Trophoblast cell (in vitro differentiated cells and primary cell): ENCODE data around the gene PANX3.

ENCODE experiments used
- DNase-seq, 2 donors: peaks; one replicate each; pipeline ENCODE4 v3.0.0-alpha.2; 2016
- H2AFZ ChIP-seq: 2 replicates; pipeline ENCODE4 v1.6.1; 2013; ENCODE audit warnings: low read length, moderate library complexity, mild to moderate bottlenecking; ENCODE audit not compliant: insufficient read depth, poor library complexity
- H2AK5ac ChIP-seq: 2 replicates; pipeline ENCODE4 v1.6.1; 2013; ENCODE audit warnings: mild to moderate bottlenecking, low read length
- H2BK120ac ChIP-seq: 2 replicates; pipeline ENCODE4 v1.6.1; 2013; ENCODE audit warnings: low read length, mild to moderate bottlenecking, moderate library complexity; ENCODE audit not compliant: insufficient read depth, poor library complexity
- H2BK12ac ChIP-seq: 2 replicates; pipeline ENCODE4 v1.6.1; 2013; ENCODE audit warnings: mild to moderate bottlenecking, low read length, moderate library complexity
- H2BK5ac ChIP-seq: 2 replicates; pipeline ENCODE4 v1.6.1; 2013; ENCODE audit warnings: low read length, low read depth, moderate library complexity, mild to moderate bottlenecking; ENCODE audit not compliant: poor library complexity
- H3K14ac ChIP-seq: 2 replicates; pipeline ENCODE4 v1.6.1; 2013; ENCODE audit warnings: mild to moderate bottlenecking, low read length
- H3K18ac ChIP-seq: 2 replicates; pipeline ENCODE4 v1.6.1; 2013; ENCODE audit warnings: mild to moderate bottlenecking, low read length
- H3K23ac ChIP-seq: 2 replicates; pipeline ENCODE4 v1.6.1; 2013; ENCODE audit warnings: low read length
- H3K27ac ChIP-seq: 2 replicates; pipeline ENCODE4 v1.5.1; 2013; ENCODE audit warnings: low read depth, mild to moderate bottlenecking, inconsistent platforms, low read length, moderate library complexity
- H3K27me3 ChIP-seq: 2 replicates; pipeline ENCODE4 v1.6.1; 2013; ENCODE audit warnings: inconsistent platforms, mild to moderate bottlenecking, low read length, moderate library complexity; ENCODE audit not compliant: insufficient read depth
- H3K36me3 ChIP-seq, 2 experiments: 1 replicate in 1 of 2; 2 replicates in 1 of 2; pipeline ENCODE4 v1.6.1; 2013; ENCODE audit warnings: low read length in 2 of 2, mild to moderate bottlenecking in 2 of 2, moderate library complexity in 1 of 2; ENCODE audit not compliant: insufficient read depth in 2 of 2, control insufficient read depth in 1 of 2
- H3K4ac ChIP-seq: 2 replicates; pipeline ENCODE4 v1.6.1; 2013; ENCODE audit warnings: low read depth, mild to moderate bottlenecking, low read length, moderate library complexity
- H3K4me1 ChIP-seq, 2 experiments: 1 replicate in 1 of 2; 2 replicates in 1 of 2; pipeline ENCODE4 v1.6.1; 2013; ENCODE audit warnings: low read length in 2 of 2, mild to moderate bottlenecking in 2 of 2, moderate library complexity in 1 of 2; ENCODE audit not compliant: insufficient read depth in 2 of 2, control insufficient read depth in 1 of 2
- H3K4me2 ChIP-seq: 2 replicates; pipeline ENCODE4 v1.6.1; 2013; ENCODE audit warnings: inconsistent platforms, mild to moderate bottlenecking, low read length, moderate library complexity
- H3K4me3 ChIP-seq: 2 replicates; pipeline ENCODE4 v1.5.1; 2013; ENCODE audit warnings: mild to moderate bottlenecking, low read depth, low read length, inconsistent platforms
- H3K79me1 ChIP-seq: one replicate; pipeline ENCODE4 v1.6.1; 2013; ENCODE audit warnings: low read length
- H3K79me2 ChIP-seq: 2 replicates; pipeline ENCODE4 v1.6.1; 2013; ENCODE audit warnings: low read length, mild to moderate bottlenecking; ENCODE audit not compliant: control insufficient read depth, insufficient read depth, poor library complexity
- H3K9ac ChIP-seq: 2 replicates; pipeline ENCODE4 v1.6.1; 2013; ENCODE audit warnings: mild to moderate bottlenecking, low read length
- H3K9me3 ChIP-seq: 2 replicates; pipeline ENCODE4 v1.6.1; 2013; ENCODE audit warnings: low read depth, mild to moderate bottlenecking, control low read depth, inconsistent platforms, low read length; ENCODE audit not compliant: insufficient read depth
- H4K12ac ChIP-seq: 2 replicates; pipeline ENCODE4 v1.6.1; 2013; ENCODE audit warnings: low read depth, mild to moderate bottlenecking, low read length, moderate library complexity
- H4K8ac ChIP-seq: 2 replicates; pipeline ENCODE4 v1.6.1; 2013; ENCODE audit warnings: low read depth, mild to moderate bottlenecking, low read length, moderate library complexity
- H4K91ac ChIP-seq: one replicate; pipeline ENCODE4 v1.6.1; 2013; ENCODE audit warnings: low read depth, mild to moderate bottlenecking, low read length, moderate library complexity
- WGBS: extraction: QIAGEN DNeasy Blood & Tissue Kit; methylation state at CpG from one replicate; pipeline ENCODE4 v1.1.7; 2013; ENCODE audit warnings: missing lambda C conversion rate; ENCODE audit not compliant: insufficient read length, insufficient coverage; ENCODE audit errors: extremely low coverage; 5-methylcytosine and 5-hydroxymethylcytosine counted together

Gene PANX3

DNA sequence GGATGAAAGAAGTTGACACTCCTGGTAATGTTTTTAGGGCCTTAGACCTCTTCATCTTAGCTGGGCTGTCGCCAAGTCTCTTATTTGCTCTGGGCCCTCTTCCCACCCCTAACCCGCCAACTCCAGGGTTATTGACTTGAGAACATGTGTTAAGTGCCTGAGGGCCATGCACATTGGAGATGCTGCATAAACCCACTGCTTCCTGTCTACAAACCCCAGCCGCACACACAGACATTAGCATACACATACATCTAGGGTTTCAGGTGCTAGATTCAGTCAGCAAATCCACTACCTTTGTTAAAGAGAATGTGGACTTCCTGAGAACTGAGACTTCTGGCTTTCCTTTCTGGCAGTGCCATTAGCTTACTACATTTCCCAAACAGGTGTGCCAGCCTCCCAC, 817 bp downstream of the PANX3 start:
- Histone ChIP-seq H3K36me3 (no peaks in the 10 kb centered on the region), H2AFZ (no peak overlapping the region), H3K79me1 (no peaks in the 10 kb centered on the region), H4K91ac (no peak overlapping the region), H3K14ac (no peak overlapping the region), H3K4me1 (no peaks in the 10 kb centered on the region), H3K9ac (no peak overlapping the region), H2AK5ac (no peak overlapping the region), H3K4me3 (no peak overlapping the region), H3K27me3 (no peaks in the 10 kb centered on the region), H2BK120ac (no peak overlapping the region), H3K9me3 (no peaks in the 10 kb centered on the region), H2BK5ac (no peak overlapping the region), H2BK12ac (no peak overlapping the region), H3K27ac (no peak overlapping the region), H3K4ac (no peak overlapping the region), H3K18ac (no peak overlapping the region), H3K4me2 (no peak overlapping the region), H4K12ac (no peak overlapping the region), H4K8ac (no peak overlapping the region), H3K79me2 (no peaks in the 10 kb centered on the region), H3K23ac (no peak overlapping the region)
- no CpG with 5 or more reads among the region's 3 CpGs for WGBS
- DNase-seq = no peak

DNA sequence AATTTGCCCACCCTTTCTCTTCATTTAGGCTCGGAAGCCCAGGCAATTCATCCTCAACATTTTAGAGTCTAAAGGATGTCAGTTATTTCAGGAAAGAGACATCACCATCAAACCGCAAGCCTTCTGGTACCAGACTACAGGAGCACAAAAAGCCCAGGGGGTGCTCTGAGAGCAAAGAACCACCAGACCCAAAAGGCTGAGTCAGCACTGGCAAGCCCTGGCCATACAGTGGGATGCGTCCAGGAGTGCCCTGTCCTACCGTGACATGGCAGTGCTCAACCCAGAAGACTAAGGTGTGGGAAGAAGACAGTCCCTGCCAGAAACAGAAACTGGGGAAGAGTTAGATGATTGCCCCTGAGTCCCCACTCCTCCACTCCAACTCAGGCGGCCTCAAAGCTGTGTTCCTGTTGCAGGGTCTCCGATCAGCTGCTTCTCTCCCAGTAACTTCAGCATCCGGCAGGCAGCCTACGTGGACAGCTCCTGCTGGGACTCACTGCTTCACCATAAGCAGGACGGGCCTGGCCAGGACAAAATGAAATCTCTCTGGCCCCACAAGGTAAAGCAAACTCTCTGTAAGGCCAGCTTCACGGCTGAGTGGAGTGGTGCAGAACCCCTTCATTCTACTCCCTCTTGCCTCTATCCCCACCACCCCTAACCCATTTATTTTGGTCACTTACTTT, 1.5 kb downstream of the PANX3 start:
- Histone ChIP-seq H4K8ac (no peak overlapping the region), H2BK5ac (no peak overlapping the region), H3K14ac (no peak overlapping the region), H2AFZ (no peak overlapping the region), H2AK5ac (no peak overlapping the region), H3K4me2 (no peak overlapping the region), H4K91ac (no peak overlapping the region), H2BK12ac (no peak overlapping the region), H3K23ac (no peak overlapping the region), H3K18ac (no peak overlapping the region), H3K4me3 (no peak overlapping the region), H3K4me1 (no peaks in the 10 kb centered on the region), H3K4ac (no peak overlapping the region), H3K27me3 (no peaks in the 10 kb centered on the region), H3K27ac (no peak overlapping the region), H3K9ac (no peak overlapping the region), H3K36me3 (no peaks in the 10 kb centered on the region), H3K79me2 (no peaks in the 10 kb centered on the region), H4K12ac (no peak overlapping the region), H2BK120ac (no peak overlapping the region), H3K9me3 (no peaks in the 10 kb centered on the region), H3K79me1 (no peaks in the 10 kb centered on the region)
- no CpG with 5 or more reads among the region's 10 CpGs for WGBS
- no peak for DNase-seq

DNA sequence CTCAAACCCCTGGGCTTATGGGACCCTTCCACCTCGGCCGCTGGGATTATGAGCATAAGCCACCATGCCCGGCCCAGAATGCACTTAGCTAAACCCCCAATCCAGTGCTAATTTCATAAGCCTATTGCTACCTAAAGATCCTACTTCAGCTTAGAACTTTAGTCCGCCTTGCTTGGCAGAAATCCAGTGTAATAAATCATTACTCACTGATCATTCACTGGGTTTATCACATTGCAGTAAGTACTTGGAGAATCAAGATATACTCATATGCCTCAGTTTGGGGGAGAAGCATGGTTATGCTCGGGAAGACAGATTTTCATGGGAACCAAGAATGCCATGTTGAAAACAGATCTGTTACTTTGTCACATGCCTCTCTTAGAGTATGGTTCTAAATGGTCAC, 7.6 kb downstream of the PANX3 start:
- no peak for DNase-seq
- Histone ChIP-seq H3K79me2 (peaks cover 5% of the 10 kb centered on the region), H3K36me3 (no peaks in the 10 kb centered on the region), H3K14ac (no peak overlapping the region), H4K12ac (no peak overlapping the region), H3K18ac (no peak overlapping the region), H2BK5ac (no peak overlapping the region), H3K4me2 (no peak overlapping the region), H4K91ac (no peak overlapping the region), H2AK5ac (no peak overlapping the region), H3K27ac (no peak overlapping the region), H3K9me3 (no peaks in the 10 kb centered on the region), H4K8ac (no peak overlapping the region), H3K23ac (no peak overlapping the region), H3K27me3 (no peaks in the 10 kb centered on the region), H2BK12ac (no peak overlapping the region), H2BK120ac (no peak overlapping the region), H3K9ac (no peak overlapping the region), H2AFZ (no peak overlapping the region), H3K4me3 (no peak overlapping the region), H3K79me1 (peaks cover 7% of the 10 kb centered on the region), H3K4ac (no peak overlapping the region), H3K4me1 (peaks cover 0 to 2% of the 10 kb centered on the region in 2 experiments)
- WGBS = no CpG with 5 or more reads among the region's 5 CpGs

DNA sequence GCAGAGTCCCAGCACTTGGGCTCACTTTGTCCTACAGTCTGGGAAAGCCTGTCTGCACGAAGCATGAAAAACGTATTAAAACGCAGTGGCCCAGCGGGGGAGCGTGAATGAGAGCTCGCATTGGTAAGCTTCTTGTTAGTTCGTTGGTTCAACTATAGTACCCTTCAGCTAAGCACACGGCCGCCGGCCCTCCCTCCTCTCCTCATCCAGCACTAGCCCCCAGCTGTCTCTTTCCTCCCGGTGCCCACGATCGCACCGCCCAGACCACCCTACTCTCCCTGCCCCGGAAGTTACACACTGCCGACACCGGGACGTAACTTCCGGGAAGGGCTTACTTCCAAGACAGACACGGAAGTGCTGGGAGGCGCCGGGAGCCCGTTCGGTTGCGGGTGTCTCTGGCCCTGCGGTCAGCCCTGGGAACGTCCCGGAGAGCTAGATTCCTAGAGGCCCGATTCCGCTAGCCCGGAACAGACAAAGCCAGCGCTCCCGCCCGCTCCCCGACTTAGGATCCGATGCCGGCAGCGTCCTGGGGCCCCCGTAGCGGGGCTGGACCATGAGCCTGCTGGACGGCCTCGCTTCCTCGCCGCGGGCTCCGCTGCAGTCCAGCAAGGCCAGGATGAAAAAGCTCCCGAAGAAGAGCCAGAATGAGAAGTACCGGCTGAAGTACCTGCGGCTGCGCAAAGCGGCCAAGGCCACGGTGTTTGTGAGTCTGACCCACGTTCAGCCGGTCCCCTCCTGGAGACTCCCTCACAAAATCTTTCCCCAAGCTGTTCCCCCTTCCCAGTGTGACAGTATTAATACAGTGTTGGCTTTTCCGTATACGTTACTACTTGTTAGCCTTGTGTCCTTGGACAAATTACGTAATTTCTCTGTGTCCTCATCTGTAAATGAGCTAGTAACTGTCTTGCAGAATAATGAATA, 11.6 kb downstream of the PANX3 start, which contains the start of gene TBRG1:
Gene TBRG1, plus strand, starts transcription at position 334 of the 921 bp plus-strand sequence. Its CDS starts 220 bp downstream, at position 554.
- H2BK5ac ChIP-seq = peak within 1 kb of the TSS; percentile 80
- H3K79me2 ChIP-seq = peaks cover 5% of the 10 kb centered on the region
- H3K9ac ChIP-seq = peak within 1 kb of the TSS; percentile 89
- H4K8ac ChIP-seq = peak within 1 kb of the TSS; percentile 98
- peak; percentile 87 to 89 for DNase-seq
- H3K4ac ChIP-seq = peak within 1 kb of the TSS; percentile 82
- WGBS = no CpG with 5 or more reads among the region's 57 CpGs
- H3K27me3 ChIP-seq = no peaks in the 10 kb centered on the region
- H3K4me3 ChIP-seq = peak within 1 kb of the TSS; percentile 90
- peak within 1 kb of the TSS; percentile 15 for H4K12ac ChIP-seq
- peak within 1 kb of the TSS; percentile 78 for H3K18ac ChIP-seq
- peak within 1 kb of the TSS; percentile 71 for H3K27ac ChIP-seq
- H3K9me3 ChIP-seq = no peaks in the 10 kb centered on the region
- peaks cover 7% of the 10 kb centered on the region for H3K79me1 ChIP-seq
- peak within 1 kb of the TSS; percentile 55 for H2BK120ac ChIP-seq
- peak within 1 kb of the TSS; percentile 98 for H2AFZ ChIP-seq
- H3K4me1 ChIP-seq = peaks cover 0 to 2% of the 10 kb centered on the region in 2 experiments
- peaks cover 8 to 20% of the 10 kb centered on the region in 2 experiments for H3K36me3 ChIP-seq
- H3K14ac ChIP-seq = peak within 1 kb of the TSS; percentile 92
- peak within 1 kb of the TSS; percentile 77 for H3K4me2 ChIP-seq
- peak within 1 kb of the TSS; percentile 87 for H4K91ac ChIP-seq
- H2BK12ac ChIP-seq = no peak within 1 kb of the TSS
- no peak within 1 kb of the TSS for H3K23ac ChIP-seq
- H2AK5ac ChIP-seq = no peak within 1 kb of the TSS
